Thymus (tissue), 11 donors: ENCODE data around the gene SPRED2. TPM values are rescaled to one million over a fixed set of nuclear protein-coding genes. Genes with fewer than 3 reads are reported as not detected.

Experiments used
- DNase-seq, 9 donors: peaks; one replicate each; pipeline ENCODE4 v3.0.0-alpha.2; 2013; ENCODE audit warnings: low spot score in 9 of 9, low read depth in 6 of 9, missing footprints in 1 of 9
- H3K27ac ChIP-seq, 2 donors: one replicate each; pipeline ENCODE4 v1.5.1; 2013; ENCODE audit warnings: control low read depth in 1 of 2, low read depth in 1 of 2, low read length in 1 of 2, mild to moderate bottlenecking in 1 of 2, moderate library complexity in 1 of 2
- H3K27me3 ChIP-seq, 2 donors: one replicate each; pipeline ENCODE4 v1.5.1; 2013; ENCODE audit warnings: low read length in 1 of 2; ENCODE audit not compliant: control insufficient read depth in 2 of 2, insufficient read depth in 1 of 2
- H3K36me3 ChIP-seq, 2 donors: one replicate each; pipeline ENCODE4 v1.5.1; 2013; ENCODE audit warnings: low read length in 1 of 2, mild to moderate bottlenecking in 1 of 2, moderate library complexity in 1 of 2; ENCODE audit not compliant: control insufficient read depth in 2 of 2, insufficient read depth in 2 of 2
- H3K4me1 ChIP-seq, 2 donors: one replicate each; pipeline ENCODE4 v1.5.1; 2013; ENCODE audit warnings: low read length in 2 of 2; ENCODE audit not compliant: control insufficient read depth in 2 of 2, insufficient read depth in 2 of 2
- H3K4me3 ChIP-seq, 2 donors: one replicate each; pipeline ENCODE4 v1.5.1; 2013; ENCODE audit warnings: low read length in 2 of 2, control low read depth in 1 of 2, mild to moderate bottlenecking in 1 of 2
- H3K9me3 ChIP-seq, 2 donors: one replicate each; pipeline ENCODE4 v1.5.1; 2013; ENCODE audit warnings: low read length in 1 of 2, mild to moderate bottlenecking in 1 of 2; ENCODE audit not compliant: control insufficient read depth in 2 of 2, insufficient read depth in 1 of 2
- WGBS: extraction: QIAGEN DNeasy Blood & Tissue Kit; methylation state at CpG from one replicate; pipeline ENCODE4 v1.1.7; 2013; 5-methylcytosine and 5-hydroxymethylcytosine counted together
- polyA plus RNA-seq: library from polyadenylated mRNA; stranded (reverse); fragments of 200-250 nt; gene quantifications from one replicate; pipeline ENCODE4 v1.2.3, GENCODE V29; 2013
- total RNA-seq: library from RNA; stranded (reverse); fragments of 120-200 nt; gene quantifications from one replicate; pipeline ENCODE4 v1.2.4, GENCODE V29; 2013
- donor health status: healthy.

The SPRED2 gene
- total and polyA plus RNA-seq, 2 donors = 7.9 to 17.0 TPM

GRCh38 chr2:65353927-65354326 is 78.5 kb downstream of the SPRED2 start:
- Histone ChIP-seq H3K27me3 (no peaks in the 10 kb centered on the region), H3K36me3 (peaks cover 0 to 3% of the 10 kb centered on the region in 2 donors), H3K9me3 (no peaks in the 10 kb centered on the region), H3K4me1 (peaks cover 66 to 75% of the 10 kb centered on the region in 2 donors), H3K4me3 (no peak overlapping the region), H3K27ac (no peak overlapping the region)
- 91% methylated on average over 5 of the region's 5 CpGs for WGBS
- no peak for DNase-seq

GRCh38 chr2:65353046-65353445 is 79.4 kb downstream of the SPRED2 start:
- no peak for DNase-seq

GRCh38 chr2:65351948-65352595 is 80.3 kb downstream of the SPRED2 start:
- Histone ChIP-seq H3K4me1 (peaks cover 56 to 67% of the 10 kb centered on the region in 2 donors), H3K9me3 (no peaks in the 10 kb centered on the region), H3K4me3 (no peak overlapping the region), H3K27me3 (no peaks in the 10 kb centered on the region), H3K27ac (no peak overlapping the region), H3K36me3 (peaks cover 4 to 5% of the 10 kb centered on the region in 2 donors)
- 93% methylated on average over 9 of the region's 9 CpGs for WGBS
- DNase-seq = no peak

More at GRCh38 chr2:65353046-65353445, 79.4 kb downstream of the SPRED2 start:
- 98% methylated on average over 4 of the region's 4 CpGs for WGBS
- Histone ChIP-seq H3K4me3 (no peak overlapping the region), H3K27me3 (no peaks in the 10 kb centered on the region), H3K4me1 (peaks cover 58 to 68% of the 10 kb centered on the region in 2 donors), H3K36me3 (peaks cover 0 to 4% of the 10 kb centered on the region in 2 donors), H3K9me3 (no peaks in the 10 kb centered on the region), H3K27ac (no peak overlapping the region)

- no peak for DNase-seq
- H3K27me3 ChIP-seq = no peaks in the 10 kb centered on the region
Observed at GRCh38 chr2:65351234-65351947, 81.0 kb downstream of the SPRED2 start.

GRCh38 chr2:65350651-65351056 is 81.7 kb downstream of the SPRED2 start:
- peak in 3 of 9 donors; percentile 40 to 75 (median 56) for DNase-seq
- H3K9me3 ChIP-seq = no peaks in the 10 kb centered on the region
- peaks cover 49 to 68% of the 10 kb centered on the region in 2 donors for H3K4me1 ChIP-seq
- no peak overlapping the region for H3K4me3 ChIP-seq
- H3K27me3 ChIP-seq = no peaks in the 10 kb centered on the region
- H3K27ac ChIP-seq = peak overlapping the region; percentile 37 to 81
- WGBS = 47% methylated on average over 6 of the region's 6 CpGs
- H3K36me3 ChIP-seq = peaks cover 4 to 5% of the 10 kb centered on the region in 2 donors

More at GRCh38 chr2:65351234-65351947, 81.0 kb downstream of the SPRED2 start:
- Histone ChIP-seq H3K4me3 (no peak overlapping the region), H3K27ac (peak overlapping the region in 1 of 2 donors; percentile 81), H3K4me1 (peaks cover 50 to 67% of the 10 kb centered on the region in 2 donors), H3K9me3 (no peaks in the 10 kb centered on the region), H3K36me3 (peaks cover 4 to 5% of the 10 kb centered on the region in 2 donors)
- WGBS = 89% methylated on average over 10 of the region's 10 CpGs

GRCh38 chr2:65349863-65350262 is 82.5 kb downstream of the SPRED2 start:
- Histone ChIP-seq H3K9me3 (no peaks in the 10 kb centered on the region), H3K4me1 (peaks cover 41 to 64% of the 10 kb centered on the region in 2 donors), H3K27ac (peak overlapping the region; percentile 2 to 81), H3K36me3 (peaks cover 4 to 5% of the 10 kb centered on the region in 2 donors), H3K27me3 (no peaks in the 10 kb centered on the region), H3K4me3 (no peak overlapping the region)
- 55% methylated on average over 4 of the region's 4 CpGs for WGBS
- DNase-seq = peak in 3 of 9 donors; percentile 38 to 70 (median 46)

GRCh38 chr2:65347913-65348312 is 84.5 kb downstream of the SPRED2 start:
- Histone ChIP-seq H3K4me1 (peaks cover 32 to 62% of the 10 kb centered on the region in 2 donors), H3K27me3 (no peaks in the 10 kb centered on the region), H3K4me3 (no peak overlapping the region), H3K27ac (no peak overlapping the region), H3K9me3 (no peaks in the 10 kb centered on the region), H3K36me3 (peaks cover 4 to 5% of the 10 kb centered on the region in 2 donors)
- no peak for DNase-seq
- WGBS = 100% methylated on average over 2 of the region's 2 CpGs

- no peak overlapping the region for H3K4me3 ChIP-seq
- H3K36me3 ChIP-seq = peaks cover 9 to 10% of the 10 kb centered on the region in 2 donors
- H3K27me3 ChIP-seq = no peaks in the 10 kb centered on the region
- no peak for DNase-seq
- 97% methylated on average over 3 of the region's 3 CpGs for WGBS
- no peaks in the 10 kb centered on the region for H3K9me3 ChIP-seq
- peaks cover 18 to 56% of the 10 kb centered on the region in 2 donors for H3K4me1 ChIP-seq
- no peak overlapping the region for H3K27ac ChIP-seq
Observed at GRCh38 chr2:65345631-65346030, 86.8 kb downstream of the SPRED2 start.

GRCh38 chr2:65344689-65345088 is 87.7 kb downstream of the SPRED2 start:
- 79% methylated on average over 15 of the region's 15 CpGs for WGBS
- Histone ChIP-seq H3K4me1 (peaks cover 9 to 47% of the 10 kb centered on the region in 2 donors), H3K27me3 (no peaks in the 10 kb centered on the region), H3K36me3 (peaks cover 10% of the 10 kb centered on the region in 2 donors), H3K9me3 (no peaks in the 10 kb centered on the region), H3K27ac (no peak overlapping the region), H3K4me3 (no peak overlapping the region)
- DNase-seq = no peak
